Gastroesophageal sphincter (tissue), 4 donors: ENCODE data around the gene MEX3A. TPM values are rescaled to one million over a fixed set of nuclear protein-coding genes. Genes with fewer than 3 reads are reported as not detected.
"Not testable (repeated sequence)": the region's sequence is repeated elsewhere in the genome, so short reads cannot be mapped to it uniquely, and the experiment has no call there.

Experiments used
- ATAC-seq: fragments of 150-250 bp; one replicate; pipeline ENCODE4 v1.9.1; 2016; ENCODE audit warnings: mild to moderate bottlenecking, moderate library complexity
- H3K27ac ChIP-seq, 4 donors: fragments of 200-600 bp; sonication (generic) in 3 of 4; 1 replicate in 3 of 4; 2 replicates in 1 of 4; pipeline ENCODE4 v1.5.1; 2016 to 2019
- H3K27me3 ChIP-seq: fragments of 200-600 bp; sonication (generic); one replicate; pipeline ENCODE4 v1.5.1; 2019
- H3K36me3 ChIP-seq, 2 donors: fragments of 200-600 bp; sonication (generic); one replicate each; pipeline ENCODE4 v1.5.1; 2019; ENCODE audit warnings: control low read depth in 1 of 2
- H3K4me1 ChIP-seq, 3 donors: fragments of 200-600 bp; sonication (generic); 1 replicate in 2 of 3; 2 replicates in 1 of 3; pipeline ENCODE4 v1.5.1; 2016 to 2019; ENCODE audit warnings: control low read depth in 2 of 3
- H3K4me3 ChIP-seq, 2 donors: fragments of 200-600 bp; sonication (generic); one replicate each; pipeline ENCODE4 v1.5.1; 2019; ENCODE audit warnings: mild to moderate bottlenecking in 1 of 2, moderate library complexity in 1 of 2
- H3K9me3 ChIP-seq, 3 donors: fragments of 200-600 bp; sonication (generic); one replicate each; pipeline ENCODE4 v1.5.1; 2017 to 2019; ENCODE audit warnings: control low read depth in 2 of 3
- CTCF ChIP-seq, 4 experiments: fragments of 200-600 bp in 2 of 4; fragments of 450-650 bp in 2 of 4; sonication (generic) in 1 of 4; IDR thresholded peaks; one replicate each; pipeline ENCODE4 v1.5.1; 2017 to 2019; ENCODE audit warnings: antibody characterized with exemption in 4 of 4, mild to moderate bottlenecking in 2 of 4, moderate library complexity in 2 of 4
- EP300 ChIP-seq: sonication (generic); formaldehyde crosslinking; IDR thresholded peaks from one replicate; pipeline ENCODE4 v1.6.1; 2017; ENCODE audit warnings: antibody characterized with exemption, mild to moderate bottlenecking
- POLR2A ChIP-seq, 2 donors: fragments of 450-650 bp; IDR thresholded peaks; one replicate each; pipeline ENCODE4 v1.6.1; 2017; ENCODE audit warnings: antibody characterized with exemption in 2 of 2, mild to moderate bottlenecking in 2 of 2, moderate library complexity in 1 of 2
- POLR2AphosphoS5 ChIP-seq: sonication (generic); formaldehyde crosslinking; IDR thresholded peaks from one replicate; pipeline ENCODE4 v1.6.1; 2017; ENCODE audit warnings: antibody characterized with exemption
- WGBS, 2 donors: methylation state at CpG; one replicate each; pipeline ENCODE4 v1.1.5; 2018; ENCODE audit warnings: low coverage in 1 of 2; 5-methylcytosine and 5-hydroxymethylcytosine counted together
- total RNA-seq, 4 donors: library from RNA; depleted of rRNA; stranded (reverse); fragments of >200 nt; gene quantifications; one replicate each; pipeline ENCODE4 v1.1.0, GENCODE V29; 2016

The MEX3A gene
- total RNA-seq, 4 donors from 2014 or later: under 0.01 to 0.78 (median 0.52) TPM

GRCh38 chr1:156123356-156124196 is 41.3 kb upstream of the MEX3A start:
- TF ChIP-seq EP300 (no peak), POLR2AphosphoS5 (peak; percentile 96), CTCF (IDR thresholded peaks at IDR 0.05) (peak in 3 of 4 experiments; percentile 17 to 41 (median 28)), POLR2A (IDR thresholded peaks at IDR 0.05) (peak; percentile 62 to 67)
- Histone ChIP-seq H3K36me3 (peaks cover 0 to 5% of the 10 kb centered on the region in 2 donors), H3K27me3 (no peaks in the 10 kb centered on the region), H3K4me1 (peaks cover 30 to 100% (median 83%) of the 10 kb centered on the region in 3 donors), H3K4me3 (peak overlapping the region; percentile 38 to 93), H3K27ac (peak overlapping the region; percentile 94 to 100 (median 100)), H3K9me3 (no peaks in the 10 kb centered on the region)
- peak; percentile 84 for ATAC-seq
- WGBS, 2 donors: 0 to 3% methylated on average over 5 to 6 of the region's 14 CpGs

GRCh38 chr1:156122519-156123355 is 40.5 kb upstream of the MEX3A start:
- ATAC-seq: peak; percentile 37
- TF ChIP-seq POLR2AphosphoS5 (peak; percentile 91), EP300 (no peak), POLR2A (IDR thresholded peaks at IDR 0.05) (peak; percentile 14 to 53), CTCF (IDR thresholded peaks at IDR 0.05) (no peak)
- Histone ChIP-seq H3K4me1 (peaks cover 23 to 100% (median 76%) of the 10 kb centered on the region in 3 donors), H3K9me3 (no peaks in the 10 kb centered on the region), H3K36me3 (peaks cover 0 to 5% of the 10 kb centered on the region in 2 donors), H3K27me3 (no peaks in the 10 kb centered on the region), H3K27ac (peak overlapping the region; percentile 94 to 100 (median 100)), H3K4me3 (peak overlapping the region; percentile 38 to 93)
- WGBS, 2 donors: 7 to 17% methylated on average over 4 to 8 of the region's 14 CpGs

DNA sequence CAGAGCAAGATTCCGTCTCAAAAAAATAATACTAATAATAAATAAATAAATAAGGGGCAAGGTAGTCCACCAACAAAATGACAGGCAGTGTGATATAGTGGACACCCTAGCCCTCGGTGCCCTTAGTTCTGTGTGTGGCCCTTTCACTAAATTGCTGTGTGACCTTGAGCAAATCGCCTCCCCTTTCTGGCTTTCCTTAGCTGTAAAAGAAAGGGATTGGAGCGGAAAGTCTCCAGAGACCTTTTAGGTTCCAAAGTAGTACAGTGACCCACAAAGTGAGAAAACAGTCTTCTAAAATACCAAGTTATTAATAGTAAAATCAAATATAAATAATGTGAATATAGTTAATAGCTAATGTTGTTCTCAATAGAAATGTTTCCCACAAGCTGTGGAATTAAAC is 39.8 kb upstream of the MEX3A start:
- TF ChIP-seq POLR2A (IDR thresholded peaks at IDR 0.05): no peak
- TF ChIP-seq EP300: no peak
- TF ChIP-seq CTCF (IDR thresholded peaks at IDR 0.05): no peak
- no peak for TF ChIP-seq POLR2AphosphoS5
- peak overlapping the region; percentile 94 to 100 (median 100) for H3K27ac ChIP-seq
- 5 to 23% methylated on average over 4 of the region's 4 CpGs for WGBS, 2 donors
- no peak for ATAC-seq
- no peaks in the 10 kb centered on the region for H3K27me3 ChIP-seq
- peaks cover 0 to 5% of the 10 kb centered on the region in 2 donors for H3K36me3 ChIP-seq
- H3K4me1 ChIP-seq: peaks cover 21 to 100% (median 76%) of the 10 kb centered on the region in 3 donors
- H3K4me3 ChIP-seq: peak overlapping the region; percentile 38 to 93
- H3K9me3 ChIP-seq: no peaks in the 10 kb centered on the region

GRCh38 chr1:156121457-156121856 is 39.2 kb upstream of the MEX3A start:
- 26% methylated on average over 2 of the region's 4 CpGs; no CpG with 5 or more reads in 1 of the 2 donors for WGBS, 2 donors
- H3K9me3 ChIP-seq: no peaks in the 10 kb centered on the region
- peaks cover 0 to 5% of the 10 kb centered on the region in 2 donors for H3K36me3 ChIP-seq
- peak overlapping the region; percentile 38 to 93 for H3K4me3 ChIP-seq
- peak overlapping the region; percentile 94 to 100 (median 100) for H3K27ac ChIP-seq
- peaks cover 17 to 100% (median 71%) of the 10 kb centered on the region in 3 donors for H3K4me1 ChIP-seq
- TF ChIP-seq EP300: no peak
- TF ChIP-seq POLR2AphosphoS5: no peak
- no peak for TF ChIP-seq POLR2A (IDR thresholded peaks at IDR 0.05)
- TF ChIP-seq CTCF (IDR thresholded peaks at IDR 0.05): no peak
- ATAC-seq: no peak
- no peaks in the 10 kb centered on the region for H3K27me3 ChIP-seq

DNA sequence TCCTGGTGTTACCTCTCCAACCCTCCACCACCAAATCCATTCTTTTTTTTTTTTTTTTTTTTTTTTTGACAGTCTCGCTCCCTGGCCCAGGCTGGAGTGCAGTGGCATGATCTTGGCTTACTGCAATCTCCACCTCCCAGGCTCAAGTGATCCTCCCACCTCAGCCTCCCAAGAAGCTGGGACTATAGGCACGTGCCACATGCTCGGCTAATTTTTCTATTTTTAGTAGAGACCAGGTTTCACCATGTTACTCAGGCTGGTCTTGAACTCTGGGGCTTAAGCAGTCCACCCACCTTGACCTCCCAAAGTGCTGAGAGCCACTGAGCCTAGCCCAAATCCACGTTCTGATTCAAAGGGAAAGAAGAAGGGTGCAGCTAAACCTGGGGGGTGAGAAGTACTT is 38.7 kb upstream of the MEX3A start:
- not testable (repeated sequence) for H3K27me3 ChIP-seq, ATAC-seq, H3K9me3 ChIP-seq, H3K36me3 ChIP-seq
- H3K4me3 ChIP-seq: peak overlapping the region in 1 of 2 donors; percentile 93
- WGBS, 2 donors: 8 to 22% methylated on average over 1 to 2 of the region's 4 CpGs
- peak overlapping the region; percentile 94 to 100 (median 100) for H3K27ac ChIP-seq
- peaks cover 17 to 97% (median 66%) of the 10 kb centered on the region in 3 donors for H3K4me1 ChIP-seq
